ENCODE results near the gene SUMO2. TPM values are rescaled to one million over a fixed set of nuclear protein-coding genes. Genes with fewer than 3 reads are reported as not detected.

SUMO2 gene
- total and polyA plus RNA-seq, 9 donors: 75.7 to 504 (median 395) TPM

DNA sequence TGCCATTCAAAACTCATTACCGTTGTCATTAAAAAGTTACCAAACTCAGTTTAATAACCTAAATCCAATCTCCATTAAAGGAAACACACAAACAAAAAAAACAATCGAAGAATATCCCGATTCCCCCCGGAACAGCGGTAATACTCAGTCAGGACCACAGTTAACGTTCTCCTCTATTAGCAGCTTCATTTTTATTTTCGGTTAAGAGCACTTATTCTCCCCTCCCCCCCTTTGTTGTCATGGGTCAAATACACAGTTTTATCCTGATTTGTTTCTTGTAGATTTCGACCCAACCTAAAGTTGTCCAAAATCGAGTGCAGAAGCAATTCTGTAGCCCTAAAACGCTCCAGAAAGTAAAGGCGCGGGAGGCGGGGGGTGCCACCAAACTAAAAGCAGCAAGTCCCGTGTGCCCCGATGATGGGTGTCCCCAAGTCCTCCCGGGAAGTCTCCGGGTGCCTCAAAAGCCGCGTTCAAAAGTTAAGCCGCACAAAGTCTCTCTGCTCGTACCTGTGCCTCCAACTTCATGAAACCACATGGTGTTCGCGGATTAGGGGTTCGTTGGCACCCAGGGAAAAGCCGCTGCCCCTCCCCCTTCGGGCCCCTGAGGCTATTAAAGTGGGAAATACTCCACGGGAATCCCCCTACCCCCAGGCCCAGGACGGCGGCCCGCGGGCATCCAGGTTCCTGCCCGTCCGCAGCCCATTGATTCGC, 996 bp downstream of the SUMO2 start:
- peak overlapping the region; percentile 89 for H3K4me3 ChIP-seq
- no peaks in the 10 kb centered on the region for H3K9me3 ChIP-seq
- peak overlapping the region; percentile 98 to 100 for H3K27ac ChIP-seq
- DNase-seq: peak in 3 of 5 donors; percentile 26 to 53 (median 34)
- no peaks in the 10 kb centered on the region for H3K36me3 ChIP-seq
- no peaks in the 10 kb centered on the region for H3K27me3 ChIP-seq
- intact Hi-C loops (cut with DNase I): no loop called here
- TF ChIP-seq POLR2A (IDR thresholded peaks at IDR 0.05) (no peak), EP300 (IDR thresholded peaks at IDR 0.05) (no peak)
- TF ChIP-seq, protein P1, sequence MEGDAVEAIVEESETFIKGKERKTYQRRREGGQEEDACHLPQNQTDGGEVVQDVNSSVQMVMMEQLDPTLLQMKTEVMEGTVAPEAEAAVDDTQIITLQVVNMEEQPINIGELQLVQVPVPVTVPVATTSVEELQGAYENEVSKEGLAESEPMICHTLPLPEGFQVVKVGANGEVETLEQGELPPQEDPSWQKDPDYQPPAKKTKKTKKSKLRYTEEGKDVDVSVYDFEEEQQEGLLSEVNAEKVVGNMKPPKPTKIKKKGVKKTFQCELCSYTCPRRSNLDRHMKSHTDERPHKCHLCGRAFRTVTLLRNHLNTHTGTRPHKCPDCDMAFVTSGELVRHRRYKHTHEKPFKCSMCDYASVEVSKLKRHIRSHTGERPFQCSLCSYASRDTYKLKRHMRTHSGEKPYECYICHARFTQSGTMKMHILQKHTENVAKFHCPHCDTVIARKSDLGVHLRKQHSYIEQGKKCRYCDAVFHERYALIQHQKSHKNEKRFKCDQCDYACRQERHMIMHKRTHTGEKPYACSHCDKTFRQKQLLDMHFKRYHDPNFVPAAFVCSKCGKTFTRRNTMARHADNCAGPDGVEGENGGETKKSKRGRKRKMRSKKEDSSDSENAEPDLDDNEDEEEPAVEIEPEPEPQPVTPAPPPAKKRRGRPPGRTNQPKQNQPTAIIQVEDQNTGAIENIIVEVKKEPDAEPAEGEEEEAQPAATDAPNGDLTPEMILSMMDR (IDR thresholded peaks at IDR 0.05): no peak
- peaks cover 4% of the 10 kb centered on the region for H3K4me1 ChIP-seq (ENCODE audit: insufficient read depth)
- 0% methylated on average over 28 to 34 of the region's 34 CpGs for WGBS, 3 donors

DNA sequence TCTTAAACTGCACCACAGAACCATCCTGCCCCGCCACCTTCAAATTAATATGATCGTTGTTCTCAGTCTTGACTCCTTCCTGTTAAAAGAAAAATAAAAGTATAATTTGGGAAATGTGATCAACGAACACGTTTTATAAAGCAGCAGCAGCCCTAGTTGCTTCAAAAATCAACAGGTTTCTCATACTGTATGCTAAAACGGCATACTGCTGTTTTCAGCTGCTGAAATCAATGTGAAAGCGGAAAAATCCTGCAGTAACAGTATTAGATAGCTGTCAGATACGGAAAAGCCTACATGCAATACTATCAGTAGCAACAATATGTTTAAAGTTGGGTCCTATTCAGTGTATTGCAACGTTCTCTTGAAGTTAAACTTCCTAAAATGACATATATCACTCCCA, 1.6 kb downstream of the SUMO2 start:
- Histone ChIP-seq H3K27ac (no peak overlapping the region), H3K4me3 (peak overlapping the region; percentile 89), H3K4me1 (ENCODE audit: insufficient read depth) (peaks cover 4% of the 10 kb centered on the region), H3K27me3 (no peaks in the 10 kb centered on the region), H3K36me3 (no peaks in the 10 kb centered on the region), H3K9me3 (no peaks in the 10 kb centered on the region)
- 8 to 10% (median 8%) methylated on average over 8 of the region's 8 CpGs for WGBS, 3 donors
- DNase-seq: no peak
- intact Hi-C loops (cut with DNase I): no loop called here
- TF ChIP-seq EP300 (IDR thresholded peaks at IDR 0.05) (no peak), POLR2A (IDR thresholded peaks at IDR 0.05) (no peak)
- TF ChIP-seq, protein P1 (IDR thresholded peaks at IDR 0.05): no peak

DNA sequence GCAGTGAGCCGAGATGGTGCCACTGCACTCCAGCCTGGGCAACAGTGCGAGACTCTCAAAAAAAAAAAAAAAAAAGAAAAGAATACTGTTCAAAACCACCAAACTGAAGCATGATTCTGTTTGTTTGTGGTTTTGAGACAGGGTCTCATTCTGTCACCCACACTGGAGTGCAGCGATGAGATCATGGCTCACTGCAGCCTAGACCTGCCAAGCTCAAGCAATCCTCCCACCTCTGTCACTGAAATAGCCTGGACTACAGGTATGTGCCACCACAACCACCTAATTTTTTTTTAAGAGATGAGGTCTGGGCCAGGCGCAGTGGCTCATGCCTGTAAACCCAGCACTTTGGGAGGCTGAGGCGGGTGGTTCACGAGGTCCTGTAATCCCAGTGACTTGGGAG, 4.3 kb downstream of the SUMO2 start:
- H3K4me1 ChIP-seq (ENCODE audit: insufficient read depth): peaks cover 4% of the 10 kb centered on the region
- DNase-seq: no peak
- H3K27ac ChIP-seq: no peak overlapping the region
- no peaks in the 10 kb centered on the region for H3K27me3 ChIP-seq
- TF ChIP-seq, protein P1 (IDR thresholded peaks at IDR 0.05): no peak
- TF ChIP-seq POLR2A (IDR thresholded peaks at IDR 0.05) (no peak), EP300 (IDR thresholded peaks at IDR 0.05) (no peak)
- no peak overlapping the region for H3K4me3 ChIP-seq
- intact Hi-C loops (cut with DNase I): loop anchor here in 1 of 4 donors (10.0 kb wide), 1 partner anchor 64 kb away; no protein-coding TSS in a partner anchor
- H3K9me3 ChIP-seq: no peaks in the 10 kb centered on the region
- 92 to 95% (median 95%) methylated on average over 6 of the region's 6 CpGs for WGBS, 3 donors
- no peaks in the 10 kb centered on the region for H3K36me3 ChIP-seq

DNA sequence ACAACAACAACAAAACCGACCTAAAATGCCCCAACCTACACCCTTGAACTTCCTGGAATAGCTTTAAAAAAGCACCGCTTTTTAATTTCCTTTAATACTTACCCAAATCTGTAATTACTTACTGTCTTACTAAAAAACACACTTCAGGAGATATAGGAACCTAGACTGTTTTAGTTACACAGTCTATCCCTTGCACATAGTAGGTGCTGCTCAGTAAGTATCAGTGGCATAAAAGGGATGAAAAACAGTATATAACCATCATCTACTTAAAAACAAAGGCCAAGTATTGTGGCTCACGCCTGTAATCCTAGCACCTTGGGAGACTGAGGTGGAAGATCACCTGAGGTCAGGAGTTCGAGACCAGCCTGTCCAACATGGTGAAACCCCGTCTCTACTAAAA, 6.1 kb downstream of the SUMO2 start:
- Histone ChIP-seq H3K36me3 (no peaks in the 10 kb centered on the region), H3K27me3 (no peaks in the 10 kb centered on the region), H3K4me1 (ENCODE audit: insufficient read depth) (peaks cover 4% of the 10 kb centered on the region), H3K27ac (no peak overlapping the region), H3K4me3 (no peak overlapping the region), H3K9me3 (no peaks in the 10 kb centered on the region)
- DNase-seq: no peak
- intact Hi-C loops (cut with DNase I): loop anchor here in 1 of 4 donors (10.0 kb wide), 1 partner anchor 62 kb away; no protein-coding TSS in a partner anchor
- WGBS, 3 donors: 77 to 89% (median 82%) methylated on average over 5 of the region's 5 CpGs
- TF ChIP-seq, protein P1 (IDR thresholded peaks at IDR 0.05): no peak
- no peak for TF ChIP-seq EP300 (IDR thresholded peaks at IDR 0.05)

All from ovary (tissue), 9 donors.